Fibroblast of lung (primary cell): ENCODE measurements around the gene PRKAR1B. TPM values are rescaled to one million over a fixed set of nuclear protein-coding genes. Genes with fewer than 3 reads are reported as not detected.

Experiments
- DNase-seq, 2 donors: peaks; one replicate each; pipeline versions ENCODE4 v3.0.0 to v3.0.0-alpha.2; 2010; ENCODE audit warnings: low read depth in 2 of 2
- H2AFZ ChIP-seq: 2 replicates; pipeline ENCODE4 v1.5.1; 2012; ENCODE audit warnings: low read length, control low read depth, inconsistent platforms
- H3K27ac ChIP-seq: 2 replicates; pipeline ENCODE4 v1.5.1; 2011; ENCODE audit warnings: low read length, control low read depth; ENCODE audit not compliant: insufficient read depth
- H3K27me3 ChIP-seq: 2 replicates; pipeline ENCODE4 v1.5.1; 2011; ENCODE audit warnings: mild to moderate bottlenecking, low read length; ENCODE audit not compliant: control insufficient read depth, insufficient read depth
- H3K36me3 ChIP-seq: 2 replicates; pipeline ENCODE4 v1.5.1; 2011; ENCODE audit warnings: low read length; ENCODE audit not compliant: control insufficient read depth, insufficient read depth
- H3K4me1 ChIP-seq: 2 replicates; pipeline ENCODE4 v1.5.1; 2011; ENCODE audit warnings: low read length; ENCODE audit not compliant: control insufficient read depth, insufficient read depth; ENCODE audit errors: extremely low read depth
- H3K4me2 ChIP-seq: 2 replicates; pipeline ENCODE4 v1.5.1; 2011; ENCODE audit warnings: low read length, control low read depth; ENCODE audit not compliant: insufficient read depth; ENCODE audit errors: extremely low read depth
- H3K4me3 ChIP-seq, 4 experiments: fragments of 200-600 bp in 1 of 4; sonication (generic) in 1 of 4; replicated peaks in 1 of 4; 2 replicates each; pipeline ENCODE4 v1.5.1; 2011 to 2016; ENCODE audit warnings: low read length in 4 of 4, low read depth in 3 of 4, mild to moderate bottlenecking in 3 of 4, control low read depth in 2 of 4, inconsistent platforms in 1 of 4, mixed read lengths in 1 of 4; ENCODE audit not compliant: insufficient read depth in 1 of 4; ENCODE audit errors: control extremely low read depth in 1 of 4
- H3K79me2 ChIP-seq: 2 replicates; pipeline ENCODE4 v1.5.1; 2012; ENCODE audit warnings: mild to moderate bottlenecking, low read length, inconsistent platforms; ENCODE audit not compliant: control insufficient read depth, insufficient read depth
- H3K9ac ChIP-seq: 2 replicates; pipeline ENCODE4 v1.5.1; 2011; ENCODE audit warnings: mild to moderate bottlenecking, low read length, control low read depth; ENCODE audit not compliant: insufficient read depth
- H3K9me3 ChIP-seq: 2 replicates; pipeline ENCODE4 v1.5.1; 2012; ENCODE audit warnings: low read depth, low read length; ENCODE audit not compliant: control insufficient read depth, insufficient read depth
- H4K20me1 ChIP-seq: 2 replicates; pipeline ENCODE4 v1.5.1; 2011; ENCODE audit warnings: low read length; ENCODE audit not compliant: control insufficient read depth, insufficient read depth; ENCODE audit errors: extremely low read depth
- EZH2 ChIP-seq: IDR thresholded peaks from 2 replicates; pipeline ENCODE4 v1.5.1; 2012; ENCODE audit warnings: low read length, control low read depth, mild to moderate bottlenecking; ENCODE audit errors: missing control alignments
- polyA plus RNA-seq, 2 donors: library from polyadenylated mRNA; depleted of rRNA in 1 of 2; stranded (reverse) in 1 of 2; unstranded in 1 of 2; fragments of >200 nt; gene quantifications; 2 replicates each; pipeline ENCODE4 v1.2.1, GENCODE V29; 2011 to 2012; ENCODE audit warnings: missing spikeins in 1 of 2
- total RNA-seq: library from RNA; depleted of rRNA; stranded (reverse); fragments of >200 nt; gene quantifications from 2 replicates; pipeline ENCODE4 v1.2.1, GENCODE V29; 2014
- TF ChIP-seq, protein P1 (sequence below), 2 donors: IDR thresholded peaks in 1 of 2; conservative IDR thresholded peaks in 1 of 2; 1 replicate in 1 of 2; 2 replicates in 1 of 2; pipeline ENCODE4 v1.5.1; 2011 to 2012; ENCODE audit warnings: low read length in 2 of 2, control low read depth in 1 of 2, inconsistent platforms in 1 of 2, low read depth in 1 of 2, mild to moderate bottlenecking in 1 of 2

PRKAR1B gene
- total and polyA plus RNA-seq, 2 donors (not counting 1 experiment from before 2014, with no cell fraction given): 12.7 to 14.5 TPM

DNA sequence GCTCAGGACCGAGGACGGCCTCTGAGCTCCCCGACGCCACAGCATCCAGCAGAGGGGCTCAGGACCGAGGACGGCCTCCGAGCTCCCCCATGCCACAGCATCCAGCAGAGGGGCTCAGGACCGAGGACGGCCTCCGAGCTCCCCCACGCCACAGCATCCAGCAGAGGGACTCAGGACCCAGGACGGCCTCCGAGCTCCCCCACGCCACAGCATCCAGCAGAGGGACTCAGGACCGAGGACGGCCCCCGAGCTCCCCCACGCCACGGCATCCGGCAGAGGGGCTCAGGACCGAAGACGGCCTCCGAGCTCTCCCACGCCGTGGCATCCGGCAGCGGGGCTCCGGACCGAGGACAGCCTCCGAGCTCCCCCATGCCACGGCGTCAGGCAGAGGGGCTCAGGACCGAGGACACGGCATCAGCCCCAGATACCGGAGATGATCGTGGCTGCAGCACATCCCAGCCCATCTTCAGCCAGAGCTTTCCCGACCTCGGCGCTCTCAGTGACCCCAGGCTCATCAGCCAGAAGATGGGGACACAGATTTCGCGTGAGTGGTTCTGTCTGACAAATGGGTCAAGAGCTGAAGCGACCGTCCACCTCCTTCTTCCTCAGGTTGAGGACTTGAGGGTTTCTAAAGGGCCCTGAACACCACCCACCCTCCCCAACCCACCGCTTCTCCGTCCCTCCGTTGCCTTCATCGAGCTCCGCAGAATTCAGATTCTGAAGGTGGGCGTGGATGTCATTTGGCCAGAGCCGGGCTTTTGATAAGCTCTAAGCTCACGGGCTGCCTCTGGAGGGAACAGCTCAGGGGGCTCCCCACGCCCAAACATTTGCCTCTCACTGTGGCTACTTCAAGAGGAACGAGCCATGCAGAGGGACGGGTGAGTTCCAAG is 56.3 kb downstream of the PRKAR1B start:
- H3K4me3 ChIP-seq: no peak overlapping the region
- TF ChIP-seq EZH2: no peak
- TF ChIP-seq, protein P1, sequence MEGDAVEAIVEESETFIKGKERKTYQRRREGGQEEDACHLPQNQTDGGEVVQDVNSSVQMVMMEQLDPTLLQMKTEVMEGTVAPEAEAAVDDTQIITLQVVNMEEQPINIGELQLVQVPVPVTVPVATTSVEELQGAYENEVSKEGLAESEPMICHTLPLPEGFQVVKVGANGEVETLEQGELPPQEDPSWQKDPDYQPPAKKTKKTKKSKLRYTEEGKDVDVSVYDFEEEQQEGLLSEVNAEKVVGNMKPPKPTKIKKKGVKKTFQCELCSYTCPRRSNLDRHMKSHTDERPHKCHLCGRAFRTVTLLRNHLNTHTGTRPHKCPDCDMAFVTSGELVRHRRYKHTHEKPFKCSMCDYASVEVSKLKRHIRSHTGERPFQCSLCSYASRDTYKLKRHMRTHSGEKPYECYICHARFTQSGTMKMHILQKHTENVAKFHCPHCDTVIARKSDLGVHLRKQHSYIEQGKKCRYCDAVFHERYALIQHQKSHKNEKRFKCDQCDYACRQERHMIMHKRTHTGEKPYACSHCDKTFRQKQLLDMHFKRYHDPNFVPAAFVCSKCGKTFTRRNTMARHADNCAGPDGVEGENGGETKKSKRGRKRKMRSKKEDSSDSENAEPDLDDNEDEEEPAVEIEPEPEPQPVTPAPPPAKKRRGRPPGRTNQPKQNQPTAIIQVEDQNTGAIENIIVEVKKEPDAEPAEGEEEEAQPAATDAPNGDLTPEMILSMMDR (conservative IDR thresholded peaks at IDR 0.05 in 1 of 2, IDR thresholded peaks at IDR 0.05 in 1 of 2; ENCODE audit: low read depth in 1 of 2, low read length in 2 of 2): no peak
- H3K27ac ChIP-seq: no peak overlapping the region
- no peak overlapping the region for H2AFZ ChIP-seq
- H3K9ac ChIP-seq: no peak overlapping the region
- no peaks in the 10 kb centered on the region for H3K79me2 ChIP-seq
- H3K27me3 ChIP-seq: no peaks in the 10 kb centered on the region
- no peaks in the 10 kb centered on the region for H4K20me1 ChIP-seq
- H3K36me3 ChIP-seq: no peaks in the 10 kb centered on the region
- peaks cover 5% of the 10 kb centered on the region for H3K4me1 ChIP-seq
- H3K4me2 ChIP-seq: no peak overlapping the region
- no peaks in the 10 kb centered on the region for H3K9me3 ChIP-seq
- no peak for DNase-seq

DNA sequence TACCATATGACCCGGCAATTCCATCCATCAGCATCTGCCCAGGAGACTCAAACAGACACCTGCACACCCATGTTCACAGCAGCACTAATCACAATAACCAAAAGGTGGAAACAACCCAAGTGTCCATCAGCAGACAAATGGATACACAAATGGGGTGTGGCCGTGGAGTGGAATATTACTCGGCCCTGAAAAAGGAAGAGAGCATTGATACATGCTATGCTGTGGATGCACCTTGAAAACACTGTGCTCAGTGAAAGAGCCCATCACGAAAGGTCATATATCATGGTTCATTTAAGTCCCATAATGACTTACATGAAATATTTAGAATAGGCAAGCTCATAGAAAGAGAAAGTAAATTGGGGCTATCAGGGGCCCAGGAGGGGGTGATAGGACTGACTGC is 58.1 kb downstream of the PRKAR1B start:
- Histone ChIP-seq H3K36me3 (no peaks in the 10 kb centered on the region), H3K4me1 (peaks cover 8% of the 10 kb centered on the region), H2AFZ (no peak overlapping the region), H4K20me1 (no peaks in the 10 kb centered on the region), H3K27me3 (no peaks in the 10 kb centered on the region), H3K9me3 (no peaks in the 10 kb centered on the region), H3K9ac (no peak overlapping the region), H3K4me3 (no peak overlapping the region), H3K4me2 (no peak overlapping the region), H3K79me2 (no peaks in the 10 kb centered on the region), H3K27ac (no peak overlapping the region)
- DNase-seq: no peak
- TF ChIP-seq, protein P1 (conservative IDR thresholded peaks at IDR 0.05 in 1 of 2, IDR thresholded peaks at IDR 0.05 in 1 of 2; ENCODE audit: low read depth in 1 of 2, low read length in 2 of 2): no peak
- TF ChIP-seq EZH2: no peak

- H2AFZ ChIP-seq: peak overlapping the region; percentile 24
- H3K79me2 ChIP-seq: no peaks in the 10 kb centered on the region
- no peaks in the 10 kb centered on the region for H3K27me3 ChIP-seq
- peaks cover 9% of the 10 kb centered on the region for H3K4me1 ChIP-seq
- no peak overlapping the region for H3K9ac ChIP-seq
- no peaks in the 10 kb centered on the region for H3K36me3 ChIP-seq
- no peak overlapping the region for H3K27ac ChIP-seq
- peak; percentile 80 to 88 for DNase-seq
- H3K4me2 ChIP-seq: peak overlapping the region; percentile 65
- H3K4me3 ChIP-seq: peak overlapping the region; percentile 9 to 39 (median 22)
- no peaks in the 10 kb centered on the region for H4K20me1 ChIP-seq
- no peaks in the 10 kb centered on the region for H3K9me3 ChIP-seq
- TF ChIP-seq, protein P1 (conservative IDR thresholded peaks at IDR 0.05 in 1 of 2, IDR thresholded peaks at IDR 0.05 in 1 of 2; ENCODE audit: low read depth in 1 of 2, low read length in 2 of 2): no peak
- no peak for TF ChIP-seq EZH2
Measured at GRCh38 chr7:668139-668931, 58.7 kb downstream of the PRKAR1B start.
